ENCODE measurements around the gene RANBP10. TPM values are rescaled to one million over a fixed set of nuclear protein-coding genes. Genes with fewer than 3 reads are reported as not detected.

RANBP10 gene
- total and polyA plus RNA-seq, 9 of the 15 experiments (the other 6 are each of a cell fraction or from before 2014, with no cell fraction given): 0.61 to 19.3 (median 5.9) TPM

- intact Hi-C loops (cut with micrococcal nuclease): loop anchor here (1.0 kb wide), 1 partner anchor 86 kb away; the partner anchor contains the start of genes RANBP10 and TSNAXIP1
- peak overlapping the region; percentile 93 for H2AFZ ChIP-seq (ENCODE audit: low read depth, low read length)
- no peaks in the 10 kb centered on the region for H3K9me3 ChIP-seq (replicated peaks; ENCODE audit: control insufficient read depth, insufficient read depth, low read depth, low read length)
- peak overlapping the region; percentile 87 to 92; a peak in 3 of 4 replicates for H3K9ac ChIP-seq (ENCODE audit: insufficient read depth in 1 of 2, low read depth in 2 of 2, low read length in 2 of 2)
- peaks cover 6 to 9% of the 10 kb centered on the region in 2 experiments for H3K4me1 ChIP-seq (replicated peaks in 1 of 2; ENCODE audit: control insufficient read depth in 2 of 2, insufficient read depth in 2 of 2, low read length in 2 of 2)
- H3K79me2 ChIP-seq (ENCODE audit: control insufficient read depth, insufficient read depth, low read length): peaks cover 35% of the 10 kb centered on the region
- in situ Hi-C loops (cut with MboI): no loop called here
- no peak for FAIRE-seq
- peak overlapping the region; percentile 93 for H3K27ac ChIP-seq (ENCODE audit: extremely low read depth, low read depth, low read length)
- peak overlapping the region; percentile 94 for H3K4me3 ChIP-seq
- ChIA-PET CTCF (ENCODE audit: low intra/inter-chr PET ratio) (no interaction called here), POLR2A (interaction anchor here (1.1 to 1.9 kb wide), 4 partner anchors 11 to 86 kb away, joined by 3 to 8 read pairs (median 5); partner anchors contain the start of genes RANBP10 and TSNAXIP1)
- BruUV-seq (replicated peaks): no TSS peak
- peaks cover 17% of the 10 kb centered on the region; the same call in 2 of the 3 replicates for H3K36me3 ChIP-seq (ENCODE audit: control insufficient read depth, insufficient read depth, low read length)
- H3K4me2 ChIP-seq (ENCODE audit: insufficient read depth, low read length): peak overlapping the region; percentile 98
- 17% methylated on average over 1 of the region's 1 CpG for WGBS (ENCODE audit: insufficient coverage, low coverage, missing lambda C conversion rate)
- no peaks in the 10 kb centered on the region for H3K9me1 ChIP-seq (ENCODE audit: control insufficient read depth, insufficient read depth, low read length)
- no peaks in the 10 kb centered on the region for H4K20me1 ChIP-seq (replicated peaks; ENCODE audit: control insufficient read depth, insufficient read depth, low read length)
- no peak for ATAC-seq
- no peaks in the 10 kb centered on the region for H3K27me3 ChIP-seq (ENCODE audit: control insufficient read depth in 2 of 2, insufficient read depth in 2 of 2, low read length in 2 of 2)
- DNase-seq (ENCODE audit: extremely low read depth in 1 of 4, low spot score in 3 of 4): no peak
- TF ChIP-seq ZBTB17 (CRISPR knock-in tag; IDR thresholded peaks at IDR 0.05) (no peak), ZNF3 (CRISPR knock-in tag; IDR thresholded peaks at IDR 0.05) (no peak), PPARD (CRISPR knock-in tag; IDR thresholded peaks at IDR 0.05) (no peak), TRIM28 (IDR thresholded peaks at IDR 0.05) (no peak), HNRNPUL1 (IDR thresholded peaks at IDR 0.05; ENCODE audit: low read length) (no peak), STAT5B (CRISPR knock-in tag; IDR thresholded peaks at IDR 0.05) (no peak), ZNF121 (CRISPR knock-in tag; conservative IDR thresholded peaks at IDR 0.05) (no peak), ZFPM2 (CRISPR knock-in tag; IDR thresholded peaks at IDR 0.05) (no peak), JUND (IDR thresholded peaks at IDR 0.05; ENCODE audit: borderline replicate concordance, low read depth, low read length) (no peak), JUND (tag; IDR thresholded peaks at IDR 0.05; ENCODE audit: borderline replicate concordance, low read depth, low read length) (no peak), ZNF644 (tag; IDR thresholded peaks at IDR 0.05; ENCODE audit: low read depth) (no peak), HNRNPK (IDR thresholded peaks at IDR 0.05; ENCODE audit: low read depth, low read length, poor library complexity, severe bottlenecking) (no peak), ZNF140 (CRISPR knock-in tag; IDR thresholded peaks at IDR 0.05) (no peak), KLF16 (IDR thresholded peaks at IDR 0.05) (no peak), ARHGAP35 (IDR thresholded peaks at IDR 0.05; ENCODE audit: partially characterized antibody) (no peak), RAD51 (IDR thresholded peaks at IDR 0.05; ENCODE audit: borderline replicate concordance, low read depth) (no peak)
Observed at GRCh38 chr16:67720236-67720635, 86.1 kb downstream of the RANBP10 start.
